ENCODE data around the gene SELENOI.

DNA sequence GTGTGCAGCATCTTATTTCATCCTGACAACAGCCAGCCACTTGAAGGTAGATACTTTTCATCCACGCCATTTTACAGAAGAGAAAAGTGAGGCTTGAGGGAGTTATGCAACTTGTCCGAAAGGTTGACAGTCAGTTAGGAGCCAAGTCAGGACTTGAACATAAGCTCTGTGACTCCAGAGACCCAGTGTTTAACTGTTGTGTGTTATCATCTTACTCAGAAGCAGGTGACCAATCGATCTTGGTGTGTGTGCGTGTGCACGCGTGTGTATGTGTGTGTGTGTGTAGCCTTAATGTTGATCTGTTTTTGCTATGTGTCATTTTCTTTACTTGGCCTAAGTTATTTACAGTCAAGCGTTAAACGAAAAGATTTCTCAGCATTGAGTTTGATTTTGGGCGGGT is 77.8 kb downstream of the SELENOI start:
- no peak for TF ChIP-seq EZH2 (optimal IDR thresholded peaks at IDR 0.05; ENCODE audit: low read depth, low read length)
- TF ChIP-seq, protein P1, sequence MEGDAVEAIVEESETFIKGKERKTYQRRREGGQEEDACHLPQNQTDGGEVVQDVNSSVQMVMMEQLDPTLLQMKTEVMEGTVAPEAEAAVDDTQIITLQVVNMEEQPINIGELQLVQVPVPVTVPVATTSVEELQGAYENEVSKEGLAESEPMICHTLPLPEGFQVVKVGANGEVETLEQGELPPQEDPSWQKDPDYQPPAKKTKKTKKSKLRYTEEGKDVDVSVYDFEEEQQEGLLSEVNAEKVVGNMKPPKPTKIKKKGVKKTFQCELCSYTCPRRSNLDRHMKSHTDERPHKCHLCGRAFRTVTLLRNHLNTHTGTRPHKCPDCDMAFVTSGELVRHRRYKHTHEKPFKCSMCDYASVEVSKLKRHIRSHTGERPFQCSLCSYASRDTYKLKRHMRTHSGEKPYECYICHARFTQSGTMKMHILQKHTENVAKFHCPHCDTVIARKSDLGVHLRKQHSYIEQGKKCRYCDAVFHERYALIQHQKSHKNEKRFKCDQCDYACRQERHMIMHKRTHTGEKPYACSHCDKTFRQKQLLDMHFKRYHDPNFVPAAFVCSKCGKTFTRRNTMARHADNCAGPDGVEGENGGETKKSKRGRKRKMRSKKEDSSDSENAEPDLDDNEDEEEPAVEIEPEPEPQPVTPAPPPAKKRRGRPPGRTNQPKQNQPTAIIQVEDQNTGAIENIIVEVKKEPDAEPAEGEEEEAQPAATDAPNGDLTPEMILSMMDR (IDR thresholded peaks at IDR 0.05; ENCODE audit: low read length) = no peak

Measured in MM.1S (cell line).